Omental fat pad (tissue), 4 donors: ENCODE results near the gene NELFB. TPM values are rescaled to one million over a fixed set of nuclear protein-coding genes. Genes with fewer than 3 reads are reported as not detected.
A peak's percentile ranks its signal among the peaks of the same experiment; 100 is the strongest.

Source experiments
- ATAC-seq: fragments of 150-250 bp; one replicate; pipeline ENCODE4 v1.9.1; 2016; ENCODE audit warnings: mild to moderate bottlenecking, moderate library complexity; ENCODE audit not compliant: low FRiP score
- DNase-seq: peaks from one replicate; pipeline ENCODE4 v3.0.0-alpha.2; 2019; ENCODE audit warnings: low spot score
- CTCF ChIP-seq, 3 donors: fragments of 450-650 bp; IDR thresholded peaks; one replicate each; pipeline ENCODE4 v1.5.1; 2016 to 2017; ENCODE audit warnings: antibody characterized with exemption in 3 of 3, mild to moderate bottlenecking in 3 of 3, moderate library complexity in 2 of 3
- total RNA-seq, 4 donors: library from RNA; depleted of rRNA; stranded (reverse); fragments of >200 nt; gene quantifications; one replicate each; pipeline ENCODE4 v1.1.0, GENCODE V29; 2016

NELFB gene
- total RNA-seq, 4 donors from 2014 or later = 22.2 to 42.8 (median 34.2) TPM

GRCh38 chr9:137224830-137225694 lies 30.1 kb upstream of the NELFB start, which contains the start of gene CYSRT1:
TSS of gene CYSRT1 (plus strand) at chr9:137225174. CDS start at chr9:137225622, 448 bp downstream.
- DNase-seq (no peak), ATAC-seq (no peak)
- no peak for TF ChIP-seq CTCF (IDR thresholded peaks at IDR 0.05)

GRCh38 chr9:137225699-137226331 lies 29.3 kb upstream of the NELFB start:
- no peak for TF ChIP-seq CTCF (IDR thresholded peaks at IDR 0.05)
- DNase-seq = no peak
- ATAC-seq = no peak

- DNase-seq (no peak), ATAC-seq (no peak)
- no peak for TF ChIP-seq CTCF (IDR thresholded peaks at IDR 0.05)
These were observed 28.6 kb upstream of the NELFB start for GRCh38 chr9:137226338-137227053.

GRCh38 chr9:137227054-137227852 lies 27.9 kb upstream of the NELFB start, which contains the start of gene RNF224:
TSS of gene RNF224 (plus strand) at chr9:137227502. CDS start at chr9:137228336, 834 bp downstream.
- peak in 2 of 3 donors; percentile 57 for TF ChIP-seq CTCF (IDR thresholded peaks at IDR 0.05)
- peak; percentile 52 for ATAC-seq
- DNase-seq = peak; percentile 43

GRCh38 chr9:137227853-137228505 lies 27.1 kb upstream of the NELFB start:
- no peak for ATAC-seq
- TF ChIP-seq CTCF (IDR thresholded peaks at IDR 0.05) = no peak
- DNase-seq = no peak

- DNase-seq = no peak
- TF ChIP-seq CTCF (IDR thresholded peaks at IDR 0.05) = no peak
- no peak for ATAC-seq
These were observed 26.6 kb upstream of the NELFB start for GRCh38 chr9:137228506-137228967.
